ENCODE measurements around the gene TNRC6B. TPM values are rescaled to one million over a fixed set of nuclear protein-coding genes. Genes with fewer than 3 reads are reported as not detected.

TNRC6B gene
- total and polyA plus RNA-seq, 2 experiments from 2014 or later: 23.7 to 25.8 TPM

- H3K4me3 ChIP-seq: no peak overlapping the region
- no peaks in the 10 kb centered on the region for H3K27me3 ChIP-seq
- H2AFZ ChIP-seq: no peak overlapping the region
- H3K9me3 ChIP-seq (ENCODE audit: low read depth): no peaks in the 10 kb centered on the region
- H3K36me3 ChIP-seq (replicated peaks; ENCODE audit: insufficient read depth, low read depth): no peaks in the 10 kb centered on the region
- H3K79me2 ChIP-seq: peaks cover 87% of the 10 kb centered on the region
- WGBS (ENCODE audit: low lambda C conversion rate, missing lambda C conversion rate): 94% methylated on average over 6 of the region's 6 CpGs
- no peak overlapping the region for H3K4me2 ChIP-seq
- TF ChIP-seq EZH2 (IDR thresholded peaks at IDR 0.05; ENCODE audit: borderline replicate concordance) (no peak), CTCF (IDR thresholded peaks at IDR 0.05; ENCODE audit: poor library complexity) (no peak), EZH2phosphoT487 (IDR thresholded peaks at IDR 0.05; ENCODE audit: low read depth, severe bottlenecking, unreplicated experiment) (no peak)
- no peak for DNase-seq (ENCODE audit: low spot score)
- no peaks in the 10 kb centered on the region for H3K4me1 ChIP-seq (ENCODE audit: insufficient read depth)
- no peak overlapping the region for H3K27ac ChIP-seq
- H3K9me2 ChIP-seq (replicated peaks; ENCODE audit: insufficient read depth): no peaks in the 10 kb centered on the region
- H4K20me1 ChIP-seq (ENCODE audit: insufficient read depth, poor library complexity, severe bottlenecking): peaks cover 27% of the 10 kb centered on the region
Measured at GRCh38 chr22:40247976-40248375, 70.3 kb downstream of the TNRC6B start.

DNA sequence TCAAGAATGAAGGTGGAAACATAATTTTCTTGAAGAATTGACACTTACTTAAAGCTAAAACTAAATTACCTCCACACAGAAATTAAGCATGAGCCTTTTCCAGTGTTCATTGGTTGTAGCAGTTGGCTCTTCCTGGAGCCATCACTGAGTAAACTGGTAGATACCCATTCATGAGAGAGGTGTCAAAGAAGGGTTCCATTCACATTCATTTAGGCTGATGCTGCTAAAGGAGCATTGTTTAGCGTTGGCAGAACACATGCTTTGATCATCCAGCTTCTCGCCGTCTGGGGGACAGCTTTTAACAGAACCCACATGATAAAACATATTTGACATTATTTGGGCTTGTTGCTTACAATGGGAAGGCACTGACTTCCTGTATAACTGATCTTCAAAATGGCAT is 71.6 kb downstream of the TNRC6B start:
- Histone ChIP-seq H3K36me3 (replicated peaks; ENCODE audit: insufficient read depth, low read depth) (no peaks in the 10 kb centered on the region), H3K9me2 (replicated peaks; ENCODE audit: insufficient read depth) (no peaks in the 10 kb centered on the region), H3K9me3 (ENCODE audit: low read depth) (no peaks in the 10 kb centered on the region), H3K4me1 (ENCODE audit: insufficient read depth) (no peaks in the 10 kb centered on the region), H4K20me1 (ENCODE audit: insufficient read depth, poor library complexity, severe bottlenecking) (peaks cover 20% of the 10 kb centered on the region), H2AFZ (no peak overlapping the region), H3K4me2 (no peak overlapping the region), H3K27ac (no peak overlapping the region), H3K27me3 (no peaks in the 10 kb centered on the region), H3K79me2 (peaks cover 83% of the 10 kb centered on the region), H3K4me3 (no peak overlapping the region)
- 72% methylated on average over 3 of the region's 3 CpGs for WGBS (ENCODE audit: low lambda C conversion rate, missing lambda C conversion rate)
- DNase-seq (ENCODE audit: low spot score): no peak
- TF ChIP-seq EZH2phosphoT487 (IDR thresholded peaks at IDR 0.05; ENCODE audit: low read depth, severe bottlenecking, unreplicated experiment) (no peak), EZH2 (IDR thresholded peaks at IDR 0.05; ENCODE audit: borderline replicate concordance) (no peak), CTCF (IDR thresholded peaks at IDR 0.05; ENCODE audit: poor library complexity) (no peak)

DNA sequence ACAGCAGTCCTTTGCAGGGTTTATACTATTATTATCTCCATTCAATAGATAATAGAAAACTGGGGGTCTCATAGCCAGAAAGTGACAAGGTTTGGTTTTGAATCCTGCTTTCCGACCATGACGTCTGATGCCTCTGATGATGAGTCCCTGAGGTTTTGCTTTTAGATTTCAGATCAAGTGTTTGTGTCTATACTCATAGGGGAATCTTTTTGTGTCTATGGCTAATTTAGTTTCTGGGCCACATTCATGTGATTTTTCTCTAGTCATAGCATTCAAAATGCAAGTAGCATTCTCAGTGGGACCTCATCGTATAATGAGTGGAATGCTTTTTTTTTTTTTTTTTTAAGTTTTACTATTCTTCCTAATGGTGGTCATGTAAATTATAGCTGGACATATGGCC is 72.9 kb downstream of the TNRC6B start:
- H3K79me2 ChIP-seq: peaks cover 80% of the 10 kb centered on the region
- H3K36me3 ChIP-seq (replicated peaks; ENCODE audit: insufficient read depth, low read depth): no peaks in the 10 kb centered on the region
- TF ChIP-seq CTCF (IDR thresholded peaks at IDR 0.05; ENCODE audit: poor library complexity) (no peak), EZH2 (IDR thresholded peaks at IDR 0.05; ENCODE audit: borderline replicate concordance) (no peak), EZH2phosphoT487 (IDR thresholded peaks at IDR 0.05; ENCODE audit: low read depth, severe bottlenecking, unreplicated experiment) (no peak)

GRCh38 chr22:40251106-40251505 is 73.4 kb downstream of the TNRC6B start:
- no peaks in the 10 kb centered on the region for H3K9me2 ChIP-seq (replicated peaks; ENCODE audit: insufficient read depth)
- H3K36me3 ChIP-seq (replicated peaks; ENCODE audit: insufficient read depth, low read depth): no peaks in the 10 kb centered on the region
- 96% methylated on average over 4 of the region's 4 CpGs for WGBS (ENCODE audit: low lambda C conversion rate, missing lambda C conversion rate)
- peaks cover 15% of the 10 kb centered on the region for H4K20me1 ChIP-seq (ENCODE audit: insufficient read depth, poor library complexity, severe bottlenecking)
- no peak overlapping the region for H3K4me3 ChIP-seq
- TF ChIP-seq EZH2 (IDR thresholded peaks at IDR 0.05; ENCODE audit: borderline replicate concordance) (no peak), CTCF (IDR thresholded peaks at IDR 0.05; ENCODE audit: poor library complexity) (no peak), EZH2phosphoT487 (IDR thresholded peaks at IDR 0.05; ENCODE audit: low read depth, severe bottlenecking, unreplicated experiment) (no peak)
- H3K79me2 ChIP-seq: peaks cover 78% of the 10 kb centered on the region
- H3K27ac ChIP-seq: no peak overlapping the region
- H3K9me3 ChIP-seq (ENCODE audit: low read depth): no peaks in the 10 kb centered on the region
- H3K27me3 ChIP-seq: no peaks in the 10 kb centered on the region
- H3K4me1 ChIP-seq (ENCODE audit: insufficient read depth): peaks cover 3% of the 10 kb centered on the region
- no peak overlapping the region for H3K4me2 ChIP-seq
- no peak for DNase-seq (ENCODE audit: low spot score)
- H2AFZ ChIP-seq: no peak overlapping the region

More for the DNA sequence above, 72.9 kb downstream of the TNRC6B start:
- Histone ChIP-seq H4K20me1 (ENCODE audit: insufficient read depth, poor library complexity, severe bottlenecking) (peaks cover 15% of the 10 kb centered on the region), H3K4me1 (ENCODE audit: insufficient read depth) (no peaks in the 10 kb centered on the region), H3K9me2 (replicated peaks; ENCODE audit: insufficient read depth) (no peaks in the 10 kb centered on the region), H3K27me3 (no peaks in the 10 kb centered on the region), H3K4me2 (no peak overlapping the region), H3K9me3 (ENCODE audit: low read depth) (no peaks in the 10 kb centered on the region), H3K27ac (no peak overlapping the region), H3K4me3 (no peak overlapping the region), H2AFZ (no peak overlapping the region)
- 90% methylated on average over 3 of the region's 3 CpGs for WGBS (ENCODE audit: low lambda C conversion rate, missing lambda C conversion rate)
- DNase-seq (ENCODE audit: low spot score): no peak
